ENCODE data around the gene TINAGL1. TPM values are rescaled to one million over a fixed set of nuclear protein-coding genes. Genes with fewer than 3 reads are reported as not detected.

Gene TINAGL1
- polyA plus RNA-seq, 2 of the 4 experiments (the other 2 are of a cell fraction): 0.22 to 0.88 TPM

GRCh38 chr1:31545927-31546540, 30.3 kb upstream of the TINAGL1 start (continued):
- no peak for TF ChIP-seq ESRRA (IDR thresholded peaks at IDR 0.05; ENCODE audit: borderline replicate concordance, low read length)

DNA sequence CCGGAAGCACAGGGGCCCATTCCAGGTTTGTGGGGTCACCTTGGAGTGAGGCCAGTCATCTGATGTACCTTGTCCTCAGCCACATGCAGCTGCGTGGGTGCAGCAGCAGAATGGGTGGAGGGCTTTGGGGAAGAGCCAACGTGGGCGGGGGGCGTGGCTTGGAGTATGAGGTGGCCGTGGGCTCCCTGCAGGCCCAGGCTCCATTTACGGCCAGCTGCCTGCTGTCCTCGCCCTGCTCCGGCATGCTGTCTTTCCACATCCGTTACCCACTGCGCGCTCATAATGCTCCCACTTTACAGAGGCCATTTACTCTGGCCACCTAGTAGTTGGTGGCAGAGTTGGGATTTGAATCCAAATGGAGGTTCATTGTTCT, 27.8 kb upstream of the TINAGL1 start:
- peak; percentile 20 to 38; a peak in 5 of 6 replicates for ATAC-seq
- CTCF ChIA-PET: interaction anchor here (0.6 to 4.1 kb wide), 50 partner anchors 8 to 830 kb away, joined by 3 to 68 read pairs (median 5); no protein-coding TSS in a partner anchor
- no peak for DNase-seq (ENCODE audit: low read depth in 1 of 2, low spot score in 1 of 2)
- Histone ChIP-seq H3K4me1 (peaks cover 14% of the 10 kb centered on the region), H3K4me3 (no peak overlapping the region), H3K27ac (peak overlapping the region; percentile 83 to 93), H3K4me2 (peak overlapping the region; percentile 89), H3K9me3 (no peaks in the 10 kb centered on the region)
- FAIRE-seq: no peak
- TF ChIP-seq ZNF302 (CRISPR knock-in tag; IDR thresholded peaks at IDR 0.05): no peak
- no peak for TF ChIP-seq MAFK (IDR thresholded peaks at IDR 0.05; ENCODE audit: partially characterized antibody)
- no peak for TF ChIP-seq HEYL (CRISPR knock-in tag; IDR thresholded peaks at IDR 0.05)
- TF ChIP-seq, protein P1, sequence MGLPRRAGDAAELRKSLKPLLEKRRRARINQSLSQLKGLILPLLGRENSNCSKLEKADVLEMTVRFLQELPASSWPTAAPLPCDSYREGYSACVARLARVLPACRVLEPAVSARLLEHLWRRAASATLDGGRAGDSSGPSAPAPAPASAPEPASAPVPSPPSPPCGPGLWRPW (IDR thresholded peaks at IDR 0.05): no peak
- no peak for TF ChIP-seq HOXA7 (CRISPR knock-in tag; IDR thresholded peaks at IDR 0.05)
- no peak for TF ChIP-seq TP53 (CRISPR knock-in tag; IDR thresholded peaks at IDR 0.05)
- TF ChIP-seq JUN (IDR thresholded peaks at IDR 0.05): no peak
- no peak for TF ChIP-seq HOXB13 (CRISPR knock-in tag; IDR thresholded peaks at IDR 0.05; ENCODE audit: low read depth)
- no peak for TF ChIP-seq RAD21 (conservative IDR thresholded peaks at IDR 0.05 in 1 of 2, IDR thresholded peaks at IDR 0.05 in 1 of 2)
- TF ChIP-seq, protein P2, sequence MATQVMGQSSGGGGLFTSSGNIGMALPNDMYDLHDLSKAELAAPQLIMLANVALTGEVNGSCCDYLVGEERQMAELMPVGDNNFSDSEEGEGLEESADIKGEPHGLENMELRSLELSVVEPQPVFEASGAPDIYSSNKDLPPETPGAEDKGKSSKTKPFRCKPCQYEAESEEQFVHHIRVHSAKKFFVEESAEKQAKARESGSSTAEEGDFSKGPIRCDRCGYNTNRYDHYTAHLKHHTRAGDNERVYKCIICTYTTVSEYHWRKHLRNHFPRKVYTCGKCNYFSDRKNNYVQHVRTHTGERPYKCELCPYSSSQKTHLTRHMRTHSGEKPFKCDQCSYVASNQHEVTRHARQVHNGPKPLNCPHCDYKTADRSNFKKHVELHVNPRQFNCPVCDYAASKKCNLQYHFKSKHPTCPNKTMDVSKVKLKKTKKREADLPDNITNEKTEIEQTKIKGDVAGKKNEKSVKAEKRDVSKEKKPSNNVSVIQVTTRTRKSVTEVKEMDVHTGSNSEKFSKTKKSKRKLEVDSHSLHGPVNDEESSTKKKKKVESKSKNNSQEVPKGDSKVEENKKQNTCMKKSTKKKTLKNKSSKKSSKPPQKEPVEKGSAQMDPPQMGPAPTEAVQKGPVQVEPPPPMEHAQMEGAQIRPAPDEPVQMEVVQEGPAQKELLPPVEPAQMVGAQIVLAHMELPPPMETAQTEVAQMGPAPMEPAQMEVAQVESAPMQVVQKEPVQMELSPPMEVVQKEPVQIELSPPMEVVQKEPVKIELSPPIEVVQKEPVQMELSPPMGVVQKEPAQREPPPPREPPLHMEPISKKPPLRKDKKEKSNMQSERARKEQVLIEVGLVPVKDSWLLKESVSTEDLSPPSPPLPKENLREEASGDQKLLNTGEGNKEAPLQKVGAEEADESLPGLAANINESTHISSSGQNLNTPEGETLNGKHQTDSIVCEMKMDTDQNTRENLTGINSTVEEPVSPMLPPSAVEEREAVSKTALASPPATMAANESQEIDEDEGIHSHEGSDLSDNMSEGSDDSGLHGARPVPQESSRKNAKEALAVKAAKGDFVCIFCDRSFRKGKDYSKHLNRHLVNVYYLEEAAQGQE (IDR thresholded peaks at IDR 0.05): no peak
- TF ChIP-seq GATA3 (IDR thresholded peaks at IDR 0.05; ENCODE audit: borderline replicate concordance): no peak
- no peak for TF ChIP-seq RCOR1 (IDR thresholded peaks at IDR 0.05; ENCODE audit: low read depth, low read length)
- TF ChIP-seq EP300 (IDR thresholded peaks at IDR 0.05): no peak
- TF ChIP-seq CEBPB (IDR thresholded peaks at IDR 0.05): no peak
- TF ChIP-seq SREBF2 (IDR thresholded peaks at IDR 0.05): no peak
- TF ChIP-seq POLR2AphosphoS2 (conservative IDR thresholded peaks at IDR 0.05; ENCODE audit: low read length): no peak
- TF ChIP-seq, protein P3, sequence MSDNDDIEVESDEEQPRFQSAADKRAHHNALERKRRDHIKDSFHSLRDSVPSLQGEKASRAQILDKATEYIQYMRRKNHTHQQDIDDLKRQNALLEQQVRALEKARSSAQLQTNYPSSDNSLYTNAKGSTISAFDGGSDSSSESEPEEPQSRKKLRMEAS (IDR thresholded peaks at IDR 0.05): no peak
- TF ChIP-seq PHF8 (IDR thresholded peaks at IDR 0.05; ENCODE audit: borderline replicate concordance, low read depth): no peak
- POLR2A ChIA-PET: interaction anchor here (0.9 to 1.1 kb wide), 2 partner anchors 154 to 252 kb away, joined by 3 to 5 read pairs; partner anchors contain the start of genes SNRNP40 and ZCCHC17
- whole genome bisulfite sequencing (ENCODE audit: missing lambda C conversion rate): 89% methylated on average over 7 of the region's 12 CpGs
